Measurements from ENCODE around the gene FCRLB. TPM values are rescaled to one million over a fixed set of nuclear protein-coding genes. Genes with fewer than 3 reads are reported as not detected.

FCRLB gene
- total and polyA plus RNA-seq, 9 of the 15 experiments (the other 6 are each of a cell fraction or from before 2014, with no cell fraction given): 0.20 to 4.6 (median 1.3) TPM

DNA sequence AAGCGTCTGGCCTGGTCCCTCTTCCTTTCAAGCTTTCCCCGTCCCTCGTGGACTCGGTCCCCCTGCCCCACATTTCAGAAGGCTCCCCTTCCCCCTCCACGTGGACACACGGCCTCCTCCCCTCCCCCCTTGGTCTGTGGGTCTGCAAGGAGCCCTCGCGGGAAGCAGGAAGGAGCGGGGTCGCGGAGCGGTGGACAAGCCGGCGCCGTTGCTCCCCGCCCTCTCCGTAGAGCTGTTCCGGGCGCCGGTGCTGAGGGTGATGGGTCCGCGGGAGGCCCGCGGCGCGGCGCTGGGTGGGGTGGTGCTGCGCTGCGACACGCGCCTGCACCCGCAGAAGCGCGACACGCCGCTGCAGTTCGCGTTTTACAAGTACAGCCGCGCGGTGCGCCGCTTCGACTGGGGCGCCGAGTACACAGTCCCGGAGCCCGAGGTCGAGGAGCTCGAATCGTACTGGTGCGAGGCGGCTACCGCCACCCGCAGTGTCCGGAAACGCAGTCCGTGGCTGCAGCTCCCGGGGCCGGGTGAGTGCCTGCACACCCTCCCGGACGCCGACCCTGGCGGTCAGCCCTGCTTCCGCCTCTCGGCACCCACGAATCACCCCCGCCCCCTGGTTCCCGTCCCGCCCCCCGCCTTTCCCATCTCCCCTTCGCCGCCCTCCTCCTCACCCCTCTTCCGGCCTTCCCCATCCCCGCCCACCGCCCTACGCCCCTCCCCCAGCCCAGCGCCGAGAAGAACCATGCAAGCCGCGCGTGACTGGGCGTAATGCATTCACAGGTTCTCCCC, 5.3 kb downstream of the FCRLB start (continued):
- TF ChIP-seq SIX5 (IDR thresholded peaks at IDR 0.05; ENCODE audit: borderline replicate concordance in 1 of 2, insufficient read depth in 1 of 2, low read depth in 1 of 2, low read length in 2 of 2) (no peak), EZH2 (IDR thresholded peaks at IDR 0.05; ENCODE audit: borderline replicate concordance, low read depth, low read length) (no peak), CHCHD3 (CRISPR knock-in tag; IDR thresholded peaks at IDR 0.05) (no peak), GABPB2 (CRISPR knock-in tag; conservative IDR thresholded peaks at IDR 0.05) (no peak), ZSCAN32 (CRISPR knock-in tag; IDR thresholded peaks at IDR 0.05) (no peak), LARP7 (IDR thresholded peaks at IDR 0.05) (0 out of 2 replicates have a peak, but pooled peaks have one; percentile 22), ARID1B (IDR thresholded peaks at IDR 0.05) (no peak; the same call in 1 of the 2 replicates), PHTF2 (CRISPR knock-in tag; IDR thresholded peaks at IDR 0.05) (no peak), GABPB1 (CRISPR knock-in tag; IDR thresholded peaks at IDR 0.05) (peak; percentile 78), HNRNPL (IDR thresholded peaks at IDR 0.05; ENCODE audit: low read depth, low read length) (0 out of 2 replicates have a peak, but pooled peaks have one; percentile 47), NFIC (IDR thresholded peaks at IDR 0.05) (0 out of 2 replicates have a peak, but pooled peaks have one; percentile 13), YY1 (IDR thresholded peaks at IDR 0.05; ENCODE audit: borderline replicate concordance in 1 of 3, control insufficient read depth in 1 of 3, extremely low read depth in 1 of 3, insufficient read depth in 3 of 3, insufficient read length in 1 of 3, insufficient replicate concordance in 2 of 3, low read depth in 1 of 3, low read length in 2 of 3) (peak in 2 of 3 experiments; percentile 71 to 75), TOE1 (IDR thresholded peaks at IDR 0.05; ENCODE audit: borderline replicate concordance) (no peak), TOE1 (CRISPR knock-in tag; IDR thresholded peaks at IDR 0.05; ENCODE audit: borderline replicate concordance, low read depth) (peak; percentile 62; the same call in 1 of the 2 replicates), ZNF408 (CRISPR knock-in tag; IDR thresholded peaks at IDR 0.05; ENCODE audit: low read depth) (no peak), ZNF311 (CRISPR knock-in tag; IDR thresholded peaks at IDR 0.05) (no peak), HIVEP1 (CRISPR knock-in tag; IDR thresholded peaks at IDR 0.05) (no peak), XRCC3 (IDR thresholded peaks at IDR 0.05) (no peak), EP300 (IDR thresholded peaks at IDR 0.05; ENCODE audit: low read length) (no peak), JUNB (CRISPR knock-in tag; conservative IDR thresholded peaks at IDR 0.05) (no peak), BDP1 (IDR thresholded peaks at IDR 0.05; ENCODE audit: insufficient read depth, insufficient read length) (no peak)
- TF ChIP-seq, protein P1, sequence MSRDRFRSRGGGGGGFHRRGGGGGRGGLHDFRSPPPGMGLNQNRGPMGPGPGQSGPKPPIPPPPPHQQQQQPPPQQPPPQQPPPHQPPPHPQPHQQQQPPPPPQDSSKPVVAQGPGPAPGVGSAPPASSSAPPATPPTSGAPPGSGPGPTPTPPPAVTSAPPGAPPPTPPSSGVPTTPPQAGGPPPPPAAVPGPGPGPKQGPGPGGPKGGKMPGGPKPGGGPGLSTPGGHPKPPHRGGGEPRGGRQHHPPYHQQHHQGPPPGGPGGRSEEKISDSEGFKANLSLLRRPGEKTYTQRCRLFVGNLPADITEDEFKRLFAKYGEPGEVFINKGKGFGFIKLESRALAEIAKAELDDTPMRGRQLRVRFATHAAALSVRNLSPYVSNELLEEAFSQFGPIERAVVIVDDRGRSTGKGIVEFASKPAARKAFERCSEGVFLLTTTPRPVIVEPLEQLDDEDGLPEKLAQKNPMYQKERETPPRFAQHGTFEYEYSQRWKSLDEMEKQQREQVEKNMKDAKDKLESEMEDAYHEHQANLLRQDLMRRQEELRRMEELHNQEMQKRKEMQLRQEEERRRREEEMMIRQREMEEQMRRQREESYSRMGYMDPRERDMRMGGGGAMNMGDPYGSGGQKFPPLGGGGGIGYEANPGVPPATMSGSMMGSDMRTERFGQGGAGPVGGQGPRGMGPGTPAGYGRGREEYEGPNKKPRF (IDR thresholded peaks at IDR 0.05; ENCODE audit: low read depth, low read length): no peak
- TF ChIP-seq, protein P2, sequence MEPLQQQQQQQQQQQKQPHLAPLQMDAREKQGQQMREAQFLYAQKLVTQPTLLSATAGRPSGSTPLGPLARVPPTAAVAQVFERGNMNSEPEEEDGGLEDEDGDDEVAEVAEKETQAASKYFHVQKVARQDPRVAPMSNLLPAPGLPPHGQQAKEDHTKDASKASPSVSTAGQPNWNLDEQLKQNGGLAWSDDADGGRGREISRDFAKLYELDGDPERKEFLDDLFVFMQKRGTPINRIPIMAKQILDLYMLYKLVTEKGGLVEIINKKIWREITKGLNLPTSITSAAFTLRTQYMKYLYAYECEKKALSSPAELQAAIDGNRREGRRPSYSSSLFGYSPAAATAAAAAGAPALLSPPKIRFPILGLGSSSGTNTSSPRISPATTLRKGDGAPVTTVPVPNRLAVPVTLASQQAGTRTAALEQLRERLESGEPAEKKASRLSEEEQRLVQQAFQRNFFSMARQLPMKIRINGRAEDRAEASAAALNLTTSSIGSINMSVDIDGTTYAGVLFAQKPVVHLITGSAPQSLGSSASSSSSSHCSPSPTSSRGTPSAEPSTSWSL (CRISPR knock-in tag; IDR thresholded peaks at IDR 0.05; ENCODE audit: borderline replicate concordance): peak; percentile 79; the same call in 1 of the 2 replicates

Data from K562 (cell line).